Activated CD8-positive, alpha-beta memory T cell treated with anti-CD3 and anti-CD28 coated beads, Interleukin-2, amount 50 U/mL, for 24 hours (primary cell): ENCODE data around the gene IFNGR1.
"Not testable (repeated sequence)": the region's sequence is repeated elsewhere in the genome, so short reads cannot be mapped to it uniquely, and the experiment has no call there.

Experiments used
- DNase-seq: peaks from one replicate; pipeline ENCODE4 v3.0.0-alpha.2; 2020; ENCODE audit errors: extremely low read depth

IFNGR1 gene

DNA sequence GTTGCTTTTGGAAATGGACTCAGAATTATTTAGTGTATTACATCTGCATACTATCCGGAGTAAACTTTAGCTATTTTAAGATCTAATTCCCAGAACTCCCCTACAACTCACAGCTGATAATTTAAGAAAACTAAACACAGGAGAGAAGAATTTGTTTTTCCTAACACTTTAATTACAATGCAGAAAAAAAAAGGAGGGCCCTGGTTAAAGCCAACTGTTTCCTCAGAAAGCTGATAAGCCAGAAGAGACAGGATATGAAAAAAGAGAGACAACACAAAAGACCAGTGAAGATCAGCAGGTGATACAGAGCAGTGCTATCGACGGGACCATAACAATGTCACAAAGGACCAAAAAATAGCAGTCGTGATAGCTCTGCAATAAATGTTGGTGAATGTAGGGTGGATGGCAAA, 5.8 kb downstream of the IFNGR1 start:
- DNase-seq = no peak

DNA sequence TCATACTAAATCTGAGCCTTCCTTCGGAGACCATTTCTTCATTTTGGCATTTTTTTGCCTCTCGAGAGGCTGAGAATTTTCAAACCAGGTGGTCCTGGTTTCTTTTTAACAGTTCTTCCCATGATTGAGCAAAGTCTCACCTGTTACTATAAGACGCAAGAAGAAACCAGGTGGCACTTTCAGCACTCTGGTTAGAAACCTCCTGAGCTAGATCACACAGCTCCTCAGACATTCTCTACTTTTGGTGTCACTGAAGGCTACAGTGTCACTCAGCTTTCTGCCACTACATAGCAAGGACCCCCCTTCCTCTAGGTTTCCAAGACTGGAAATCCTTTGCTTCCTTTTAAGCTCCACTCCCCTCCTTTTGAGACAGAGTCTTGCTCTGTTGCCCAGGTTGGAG, 7.3 kb downstream of the IFNGR1 start:
- no peak for DNase-seq

DNA sequence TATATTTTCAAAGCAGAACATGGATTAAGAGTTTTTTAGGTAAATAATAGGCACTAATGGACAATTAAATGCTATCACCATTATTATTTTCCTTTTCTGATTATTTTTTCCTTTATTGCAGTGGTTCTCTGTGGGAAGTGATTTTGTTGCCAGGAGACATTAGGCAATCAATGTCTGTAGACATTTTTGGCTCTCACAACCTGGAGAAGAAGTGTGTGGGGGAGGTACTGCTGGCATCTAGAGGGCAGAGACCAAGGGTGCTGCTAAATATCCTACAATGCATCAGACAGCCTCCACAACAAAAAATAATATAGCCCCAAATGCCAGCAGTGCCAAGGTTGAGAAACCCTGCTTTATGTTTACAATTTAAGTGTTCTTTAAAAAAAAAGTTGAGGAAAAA, 8.3 kb downstream of the IFNGR1 start:
- DNase-seq = no peak

DNA sequence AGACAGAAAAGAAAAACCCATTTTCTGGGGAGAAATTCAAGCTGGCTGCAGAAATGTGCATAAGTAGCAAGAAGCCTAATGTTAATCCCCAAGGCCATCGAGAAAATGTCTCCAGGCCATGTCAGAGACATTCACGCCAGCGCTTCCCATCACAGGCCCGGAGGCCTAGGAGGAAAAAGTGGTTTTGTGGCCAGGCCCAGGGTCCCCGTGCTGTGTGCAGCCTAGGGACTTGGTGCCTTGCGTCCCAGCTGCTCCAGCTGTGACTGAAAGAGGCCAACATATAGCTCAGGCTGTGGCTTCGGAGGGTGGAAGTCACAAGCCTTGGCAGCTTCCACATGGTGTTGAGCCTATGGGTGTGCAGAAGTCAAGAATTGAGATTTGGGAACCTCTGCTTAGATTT, 10.9 kb downstream of the IFNGR1 start:
- no peak for DNase-seq

DNA sequence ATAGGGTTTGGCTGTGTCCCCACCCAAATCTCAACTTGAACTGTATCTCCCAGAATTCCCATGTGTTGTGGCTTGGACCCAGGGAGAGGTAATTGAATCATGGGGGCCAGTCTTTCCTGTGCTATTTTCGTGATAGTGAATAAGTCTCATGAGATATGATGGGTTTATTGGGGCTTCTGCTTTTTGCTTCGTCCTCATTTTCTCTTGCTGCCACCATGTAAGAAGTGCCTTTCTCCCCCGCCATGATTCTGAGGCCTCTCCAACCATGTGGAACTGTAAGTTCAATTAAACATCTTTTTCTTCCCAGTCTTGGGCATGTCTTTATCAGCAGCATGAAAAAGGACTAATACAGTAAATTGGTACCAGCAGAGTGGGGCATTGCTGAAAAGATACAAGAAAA, 11.7 kb downstream of the IFNGR1 start:
- not testable (repeated sequence) for DNase-seq

DNA sequence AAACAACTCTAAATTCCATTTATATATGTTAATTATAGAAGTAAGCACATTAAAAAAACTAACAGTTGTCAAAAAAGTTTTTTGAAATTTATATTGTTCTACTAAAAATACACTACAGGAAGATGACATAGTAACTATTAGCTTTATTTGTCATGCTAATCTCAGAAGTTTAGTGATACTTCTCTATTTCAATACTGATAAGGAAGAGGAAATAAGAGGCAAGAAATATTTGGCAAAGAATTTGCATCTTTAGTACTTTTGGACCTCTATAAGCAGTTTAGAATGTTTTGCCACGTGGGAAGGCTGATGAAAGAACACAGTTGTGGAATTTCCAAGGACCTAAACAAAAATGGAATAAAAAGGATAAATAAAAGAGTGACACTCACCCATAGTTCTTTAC, 12.6 kb downstream of the IFNGR1 start:
- no peak for DNase-seq

DNA sequence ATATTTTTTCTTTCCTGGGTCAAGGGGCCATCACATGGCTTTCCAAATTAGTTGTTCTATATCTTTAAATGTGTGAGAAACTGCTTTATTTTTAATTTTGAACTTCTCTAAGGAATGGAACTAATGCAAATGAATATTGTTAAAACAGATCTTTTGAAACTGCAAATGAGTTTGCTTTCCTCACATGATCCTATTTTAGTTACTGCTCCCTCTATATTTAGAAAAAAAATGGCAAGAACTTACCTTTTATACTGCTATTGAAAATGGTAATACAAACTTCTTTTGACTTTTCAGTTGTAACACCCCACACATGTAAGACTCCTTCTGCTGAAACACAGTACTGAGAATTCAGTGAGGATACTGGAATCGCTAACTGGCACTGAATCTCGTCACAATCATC, 15.9 kb downstream of the IFNGR1 start:
- no peak for DNase-seq

DNA sequence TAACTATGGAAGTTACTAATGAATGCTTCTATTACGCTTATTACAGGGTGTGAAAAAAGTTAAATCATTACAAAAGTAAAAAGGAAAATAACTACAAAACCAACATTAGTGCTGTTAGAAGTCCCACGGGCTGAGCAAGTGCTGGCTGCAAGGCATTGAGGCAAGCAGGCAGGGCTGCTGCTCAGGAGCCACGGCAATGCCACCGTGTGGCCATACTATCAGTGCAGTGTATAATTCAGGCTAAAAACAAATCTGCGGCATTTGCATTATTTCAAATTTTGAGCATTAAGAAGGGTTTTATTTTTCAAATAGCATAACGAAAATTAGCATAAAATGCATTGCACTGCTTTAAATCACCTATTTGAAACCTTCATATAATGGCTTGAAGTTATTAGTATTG, 17.1 kb downstream of the IFNGR1 start:
- DNase-seq = no peak

DNA sequence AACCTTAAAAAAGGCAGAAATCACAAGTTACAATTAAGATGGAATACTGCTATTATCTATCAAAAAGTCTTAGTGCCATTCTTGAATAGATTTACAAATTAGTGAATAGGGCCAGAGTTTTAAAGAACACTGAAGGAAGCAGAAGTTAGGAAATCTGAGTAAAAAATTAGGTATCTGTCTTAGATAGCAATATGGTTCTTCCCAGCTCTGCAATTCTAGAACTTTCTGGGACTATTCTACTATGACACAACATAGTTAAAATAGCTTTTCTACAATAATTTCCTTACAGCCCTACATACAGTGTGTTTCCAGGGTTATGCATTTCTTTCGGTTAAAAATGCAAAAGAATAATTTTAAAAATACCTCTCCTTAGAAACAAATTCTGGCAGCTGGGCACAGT, 18.2 kb downstream of the IFNGR1 start:
- no peak for DNase-seq

DNA sequence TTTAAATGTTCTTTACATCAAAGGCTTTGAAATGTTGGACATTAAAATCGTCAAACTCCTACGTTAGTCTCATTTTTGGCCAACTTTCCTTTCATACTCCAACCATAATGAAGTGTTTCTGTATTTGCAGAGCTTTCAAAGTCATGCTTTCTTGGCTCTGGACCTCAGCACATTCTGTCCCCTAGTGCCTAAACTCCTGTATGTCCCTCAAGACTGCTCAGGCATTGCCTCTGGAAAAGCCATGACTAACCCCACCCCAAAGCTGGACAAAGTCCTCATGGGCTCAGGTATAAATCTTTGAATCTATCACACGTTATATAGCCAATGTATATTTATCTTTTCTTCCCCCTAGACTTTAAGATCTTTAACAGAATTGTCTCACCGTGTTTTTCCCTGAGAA, 18.9 kb downstream of the IFNGR1 start:
- DNase-seq = no peak

DNA sequence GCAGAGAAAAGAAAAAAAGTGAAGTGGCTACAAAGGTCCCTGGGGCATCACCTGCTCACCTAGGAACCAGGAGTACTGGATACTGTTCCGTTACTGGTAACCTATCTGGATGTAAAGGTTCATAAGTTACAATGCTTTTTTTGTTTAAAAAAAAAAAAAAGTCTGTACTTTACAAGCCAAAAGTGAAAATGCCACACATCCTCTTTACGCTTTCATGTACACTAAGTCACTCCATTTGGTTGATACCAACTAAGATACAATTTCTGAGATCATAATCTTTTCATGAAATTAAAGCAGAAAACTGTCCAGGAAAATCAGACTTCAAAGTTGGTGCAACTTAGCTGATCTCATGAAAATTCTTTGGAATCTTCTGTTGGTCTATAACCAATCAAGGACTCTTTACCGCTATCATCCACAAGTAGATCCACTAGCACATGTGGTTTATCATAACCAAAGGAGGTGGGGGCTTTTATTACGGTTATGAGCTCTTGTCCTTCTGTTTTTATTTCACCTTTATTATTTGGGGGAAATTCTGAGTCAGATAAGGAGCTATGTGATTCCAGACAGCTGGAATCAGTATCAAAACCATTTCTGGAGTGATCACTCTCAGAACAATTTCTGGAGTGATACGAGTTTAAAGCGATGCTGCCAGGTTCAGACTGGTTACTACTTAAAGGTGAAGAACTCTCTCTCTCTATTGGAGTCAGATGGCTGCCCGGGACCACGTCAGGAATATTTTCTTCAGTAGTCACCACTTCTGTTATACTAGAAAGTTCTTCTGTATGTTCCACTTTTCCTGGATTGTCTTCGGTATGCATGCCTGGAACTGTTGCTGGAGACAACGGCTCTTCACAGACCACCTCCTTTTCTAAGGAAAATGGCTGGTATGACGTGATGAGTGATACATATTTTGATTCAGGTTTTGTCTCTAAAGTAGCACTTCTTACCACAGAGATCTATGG, 21.2 kb downstream of the IFNGR1 start:
- no peak for DNase-seq

DNA sequence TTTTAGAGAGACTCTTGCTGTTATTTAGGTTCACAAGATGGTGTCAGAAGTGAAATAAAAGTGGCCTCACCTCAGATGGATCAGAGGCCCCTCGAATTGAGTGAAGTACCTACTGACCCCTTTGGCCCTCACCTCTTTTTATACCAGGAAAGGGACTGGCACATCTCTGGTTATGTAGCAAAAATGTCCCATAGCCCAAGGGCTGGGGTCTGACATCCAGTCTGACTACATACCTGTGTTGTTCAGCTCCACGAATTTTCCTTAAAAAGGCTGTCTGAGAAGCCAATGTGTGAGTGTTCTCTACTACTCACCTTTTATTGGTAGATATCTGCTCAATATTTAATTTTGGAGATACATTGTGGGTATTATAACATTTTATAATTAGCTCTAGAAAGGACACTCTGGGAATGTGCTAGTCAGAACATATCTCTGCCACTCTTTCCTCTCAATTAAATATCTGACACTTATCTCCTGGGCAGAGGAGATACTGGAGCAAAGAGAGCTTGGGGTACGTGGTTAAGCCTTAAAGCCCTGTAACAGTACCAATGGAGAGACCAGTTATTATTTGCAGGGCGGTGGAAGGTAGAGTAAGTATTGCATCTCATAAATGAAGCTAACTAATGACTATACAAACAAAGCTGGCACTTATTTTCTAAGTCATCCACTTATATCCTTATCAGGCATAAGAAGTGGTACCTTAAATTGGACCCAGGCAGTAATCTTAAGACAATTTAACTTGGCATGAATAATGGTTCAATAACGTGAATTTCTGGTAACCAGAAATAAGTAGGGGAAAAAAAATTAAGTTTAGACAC, 25.7 kb downstream of the IFNGR1 start:
- no peak for DNase-seq

DNA sequence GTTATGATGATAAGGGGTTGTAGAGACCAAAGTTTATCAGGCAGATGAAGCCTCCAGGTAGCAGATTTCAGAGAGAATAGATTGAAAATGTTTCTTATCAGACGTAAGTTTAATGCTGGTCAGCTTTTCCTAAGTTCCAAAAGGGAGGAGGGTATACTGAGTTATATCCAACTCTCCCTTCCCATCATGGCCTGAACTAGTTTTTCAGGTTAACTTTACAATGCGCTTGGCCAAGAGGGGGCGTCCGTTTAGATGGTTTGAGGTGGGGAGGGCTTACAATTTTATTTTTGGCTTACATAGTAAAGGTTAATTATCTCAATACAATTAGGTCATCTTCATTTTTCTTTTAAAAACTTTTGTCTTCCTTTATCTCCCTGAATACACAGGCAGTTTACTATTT, 26.4 kb downstream of the IFNGR1 start:
- no peak for DNase-seq

DNA sequence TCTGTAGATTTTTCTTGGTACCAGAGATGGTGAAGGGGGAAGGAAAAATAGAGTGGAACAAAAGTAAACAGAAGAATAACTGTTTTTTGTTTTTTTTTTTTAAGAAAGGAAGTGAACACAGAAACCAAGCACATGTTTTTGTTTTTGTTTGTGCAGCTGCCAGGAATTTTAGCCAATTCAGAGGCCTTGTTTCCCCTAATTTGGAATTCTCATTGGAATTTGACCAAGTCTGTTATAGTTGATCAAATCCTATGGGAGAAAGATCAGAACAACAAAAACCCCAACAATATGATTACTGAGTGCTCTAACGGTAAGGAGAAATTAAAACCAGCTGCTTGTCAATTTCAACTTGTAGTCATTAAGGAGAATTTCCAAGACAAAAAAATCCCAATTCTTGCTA, 27.5 kb downstream of the IFNGR1 start:
- DNase-seq = no peak

DNA sequence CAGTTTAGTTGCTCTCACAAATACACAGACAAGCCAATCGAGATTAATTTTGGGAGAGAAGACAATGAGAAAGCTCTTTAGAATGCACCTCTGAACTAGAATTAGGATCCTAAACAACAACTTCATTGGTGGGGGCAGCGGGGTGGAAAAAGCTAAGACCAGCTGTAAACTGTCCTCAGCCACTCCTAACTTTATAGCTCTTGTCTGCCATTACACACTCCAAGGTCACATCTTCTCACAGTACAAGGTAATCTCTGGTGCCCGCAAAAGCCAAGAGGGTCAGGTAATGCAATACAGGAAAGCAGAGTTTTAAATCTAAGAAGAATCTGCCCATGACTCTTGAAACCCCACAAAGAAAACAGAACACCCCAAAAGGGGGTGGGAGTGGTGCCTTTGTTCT, 27.9 kb downstream of the IFNGR1 start:
- no peak for DNase-seq

DNA sequence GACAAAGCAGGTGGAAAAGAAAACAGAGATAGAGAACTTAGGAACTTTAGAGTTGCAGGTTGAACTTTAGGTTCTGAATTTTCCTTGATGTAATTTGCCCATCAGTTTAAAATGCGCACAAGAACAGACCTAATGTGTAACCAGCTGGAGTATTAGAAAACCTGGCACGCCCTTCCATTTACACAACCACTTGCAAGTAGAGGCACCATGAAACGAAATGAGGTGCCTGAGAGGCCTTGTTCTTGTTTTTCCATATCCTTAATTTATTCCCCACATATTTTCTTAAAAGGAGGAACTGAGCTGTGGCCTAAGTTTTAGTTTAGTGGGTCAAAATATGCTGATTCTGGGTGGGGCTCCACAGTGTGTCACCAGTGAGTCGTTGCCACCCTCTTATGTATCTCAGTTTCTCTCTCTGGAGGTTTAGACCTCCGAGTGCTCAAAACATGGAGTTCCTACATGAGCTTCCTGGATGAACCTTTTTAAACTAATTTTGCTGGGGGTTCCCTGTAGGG, 28.5 kb downstream of the IFNGR1 start:
- no peak for DNase-seq

DNA sequence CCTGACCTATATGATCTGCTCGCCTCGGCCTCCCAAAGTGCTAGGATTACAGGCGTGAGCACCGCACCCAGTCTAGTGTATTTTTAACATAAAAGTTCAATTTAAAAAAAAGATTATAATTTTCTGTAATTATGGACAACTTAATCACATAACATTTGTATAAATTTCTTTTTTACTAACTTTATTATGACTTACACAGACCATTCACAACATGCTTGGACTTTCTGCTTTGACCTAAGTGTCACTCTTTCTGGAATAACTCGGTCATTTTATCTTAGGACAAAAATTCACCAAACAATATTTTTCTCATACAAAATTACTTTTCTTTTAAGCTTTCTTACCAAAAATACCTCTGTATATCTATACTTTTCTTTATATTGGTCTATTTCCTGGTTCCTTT, 30.3 kb downstream of the IFNGR1 start:
- no peak for DNase-seq

DNA sequence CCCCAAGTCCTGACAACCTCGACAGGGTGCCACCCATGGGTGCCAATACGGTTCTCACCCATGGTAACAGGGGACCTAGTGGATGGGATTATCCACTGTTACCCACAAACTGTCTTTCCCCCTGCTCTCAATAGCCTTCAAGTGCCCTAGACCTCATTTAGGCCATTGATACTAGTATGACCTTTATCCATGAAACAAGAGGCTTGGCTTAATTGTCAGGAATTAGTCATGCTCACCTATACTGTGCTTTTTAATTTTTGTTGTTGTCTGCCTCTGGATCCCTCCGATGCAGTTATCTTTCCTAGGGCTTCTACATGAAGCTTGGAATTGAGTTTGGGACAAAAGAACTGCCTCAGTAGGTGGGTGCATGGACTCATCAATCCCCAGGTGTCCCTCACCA, 33.9 kb downstream of the IFNGR1 start:
- DNase-seq = no peak

DNA sequence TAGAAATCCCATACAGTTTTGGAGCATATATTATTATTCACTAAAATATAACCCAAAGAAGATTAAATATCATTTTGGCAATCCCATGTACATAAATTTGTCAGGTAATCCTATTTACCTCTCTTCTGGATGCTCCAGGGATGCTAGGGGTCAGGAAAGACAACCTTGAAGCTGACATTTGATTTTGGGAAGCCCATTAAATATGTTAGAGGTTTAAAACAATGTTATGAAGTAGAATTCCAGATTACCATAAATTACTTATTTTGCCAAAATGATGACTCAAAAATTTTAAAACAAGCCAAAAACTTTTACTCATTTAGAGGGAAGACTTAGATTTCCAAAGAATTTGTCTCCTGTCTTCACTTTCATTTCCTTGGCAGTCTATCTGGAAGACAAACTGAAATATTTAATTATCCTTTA, 36.5 kb downstream of the IFNGR1 start:
- no peak for DNase-seq

DNA sequence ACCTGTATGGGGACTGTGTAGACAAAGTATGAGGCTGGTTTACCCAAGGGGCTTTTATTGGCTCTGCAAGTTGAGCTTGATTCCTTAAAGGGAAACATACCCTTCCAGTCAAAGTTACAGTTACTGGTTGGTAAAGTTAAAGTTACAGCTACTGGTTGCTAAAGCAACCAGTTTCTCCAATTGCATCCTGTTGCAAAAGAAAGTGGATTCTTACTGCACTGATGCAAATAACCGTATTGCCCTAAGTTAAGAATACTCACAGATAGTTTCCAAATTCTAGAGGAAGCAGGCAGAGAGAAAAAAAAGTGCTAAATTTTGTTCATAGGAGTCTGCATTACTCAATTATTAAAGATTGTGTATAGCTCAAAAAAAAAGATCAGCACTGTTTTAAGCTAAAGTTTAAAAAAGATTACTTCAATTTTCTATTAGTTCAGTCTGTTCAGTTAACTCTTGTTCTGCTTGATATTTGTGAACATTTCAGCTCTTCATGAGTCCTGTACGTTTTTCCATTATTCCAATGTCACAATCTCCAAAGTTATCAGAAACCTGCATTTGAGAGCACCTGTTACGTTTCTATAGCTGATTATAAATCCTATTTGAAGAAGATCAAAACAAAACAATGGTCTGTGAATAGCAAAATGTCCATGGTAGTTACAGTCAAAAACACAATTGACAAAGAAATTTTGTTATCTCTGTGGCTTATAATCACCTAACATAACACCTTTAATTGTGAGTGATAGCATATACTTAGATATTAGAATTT, 37.1 kb downstream of the IFNGR1 start:
- DNase-seq = no peak

DNA sequence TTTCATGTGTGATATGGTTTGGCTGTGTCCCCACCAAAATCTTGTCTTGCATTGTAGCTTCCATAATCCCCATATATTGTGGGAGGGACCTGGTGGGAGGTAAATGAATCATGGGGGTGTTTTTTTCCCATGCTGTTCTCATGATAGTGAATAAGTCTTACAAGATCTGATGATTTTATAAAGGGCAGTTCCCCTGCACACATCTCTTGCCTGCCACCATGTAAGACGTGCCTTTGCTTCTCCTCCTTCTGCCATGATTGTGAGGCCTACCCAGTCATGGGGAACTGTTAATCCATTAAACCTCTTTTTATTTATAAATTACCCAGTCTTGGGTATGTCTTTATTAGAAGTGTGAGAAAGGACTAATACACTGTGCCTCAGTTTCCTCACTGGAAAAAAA, 41.6 kb downstream of the IFNGR1 start:
- DNase-seq = no peak

DNA sequence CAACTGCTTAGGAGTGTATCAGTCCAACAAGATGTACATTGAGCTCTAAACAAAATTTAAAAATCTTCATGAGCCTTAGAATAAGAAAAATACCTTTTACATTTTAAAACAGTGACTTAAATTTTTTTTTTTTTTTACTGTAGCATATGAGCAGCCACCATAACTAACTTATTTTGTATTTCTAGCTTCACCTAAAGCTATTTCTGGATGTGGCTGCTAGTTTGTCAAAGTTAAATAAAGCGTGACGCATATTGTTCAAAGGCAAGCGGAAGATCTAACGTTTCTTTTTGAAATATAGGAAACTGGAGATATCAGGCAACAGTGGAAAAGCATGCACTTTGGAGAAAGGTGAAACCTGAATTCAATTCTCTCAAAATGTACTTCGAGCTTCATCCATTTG, 42.5 kb downstream of the IFNGR1 start:
- no peak for DNase-seq
